GM12892 (cell line): ENCODE measurements around the gene RUSC2.

Experiments
- POLR2A ChIP-seq: IDR thresholded peaks from 2 replicates; pipeline ENCODE4 v1.6.1; 2011; ENCODE audit warnings: low read depth, low read length, control low read depth
- POLR2AphosphoS5 ChIP-seq: IDR thresholded peaks from 2 replicates; pipeline ENCODE4 v1.6.1; 2011; ENCODE audit warnings: low read depth, low read length, control low read depth
- TAF1 ChIP-seq: IDR thresholded peaks from 2 replicates; pipeline ENCODE4 v1.6.1; 2011; ENCODE audit warnings: low read depth, mild to moderate bottlenecking, control low read depth, low read length, borderline replicate concordance

DNA sequence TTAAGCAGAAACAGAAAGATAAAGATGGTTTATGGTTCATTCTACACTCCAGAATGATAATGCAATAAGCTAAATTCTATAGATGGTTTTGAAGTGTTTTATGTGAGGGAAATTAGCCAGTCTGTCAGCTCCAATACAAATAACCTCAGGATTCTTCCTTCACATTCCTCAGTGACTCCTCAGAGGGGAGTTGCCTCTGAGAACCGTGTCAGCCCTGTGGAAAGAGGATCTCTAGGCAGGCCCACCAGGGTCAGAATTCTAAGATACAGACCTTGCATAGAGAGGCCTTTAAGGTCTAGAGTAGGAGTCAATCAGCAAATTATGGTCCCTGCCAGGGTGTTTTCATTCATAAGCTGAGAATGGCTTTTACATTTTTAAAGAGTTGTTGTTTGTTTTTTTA is 26.6 kb downstream of the RUSC2 start:
- TF ChIP-seq POLR2A (no peak), TAF1 (no peak), POLR2AphosphoS5 (no peak)
